Mesangial cell (primary cell): ENCODE data around the gene C4BPB. TPM values are rescaled to one million over a fixed set of nuclear protein-coding genes. Genes with fewer than 3 reads are reported as not detected.

Experiments used
- total RNA-seq: library from RNA; depleted of rRNA; stranded (reverse); fragments of >200 nt; gene quantifications from 2 replicates; pipeline ENCODE4 v1.2.3, GENCODE V29; 2015

Gene C4BPB, protein sequence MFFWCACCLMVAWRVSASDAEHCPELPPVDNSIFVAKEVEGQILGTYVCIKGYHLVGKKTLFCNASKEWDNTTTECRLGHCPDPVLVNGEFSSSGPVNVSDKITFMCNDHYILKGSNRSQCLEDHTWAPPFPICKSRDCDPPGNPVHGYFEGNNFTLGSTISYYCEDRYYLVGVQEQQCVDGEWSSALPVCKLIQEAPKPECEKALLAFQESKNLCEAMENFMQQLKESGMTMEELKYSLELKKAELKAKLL
- total RNA-seq: not detected in 2 replicates

DNA sequence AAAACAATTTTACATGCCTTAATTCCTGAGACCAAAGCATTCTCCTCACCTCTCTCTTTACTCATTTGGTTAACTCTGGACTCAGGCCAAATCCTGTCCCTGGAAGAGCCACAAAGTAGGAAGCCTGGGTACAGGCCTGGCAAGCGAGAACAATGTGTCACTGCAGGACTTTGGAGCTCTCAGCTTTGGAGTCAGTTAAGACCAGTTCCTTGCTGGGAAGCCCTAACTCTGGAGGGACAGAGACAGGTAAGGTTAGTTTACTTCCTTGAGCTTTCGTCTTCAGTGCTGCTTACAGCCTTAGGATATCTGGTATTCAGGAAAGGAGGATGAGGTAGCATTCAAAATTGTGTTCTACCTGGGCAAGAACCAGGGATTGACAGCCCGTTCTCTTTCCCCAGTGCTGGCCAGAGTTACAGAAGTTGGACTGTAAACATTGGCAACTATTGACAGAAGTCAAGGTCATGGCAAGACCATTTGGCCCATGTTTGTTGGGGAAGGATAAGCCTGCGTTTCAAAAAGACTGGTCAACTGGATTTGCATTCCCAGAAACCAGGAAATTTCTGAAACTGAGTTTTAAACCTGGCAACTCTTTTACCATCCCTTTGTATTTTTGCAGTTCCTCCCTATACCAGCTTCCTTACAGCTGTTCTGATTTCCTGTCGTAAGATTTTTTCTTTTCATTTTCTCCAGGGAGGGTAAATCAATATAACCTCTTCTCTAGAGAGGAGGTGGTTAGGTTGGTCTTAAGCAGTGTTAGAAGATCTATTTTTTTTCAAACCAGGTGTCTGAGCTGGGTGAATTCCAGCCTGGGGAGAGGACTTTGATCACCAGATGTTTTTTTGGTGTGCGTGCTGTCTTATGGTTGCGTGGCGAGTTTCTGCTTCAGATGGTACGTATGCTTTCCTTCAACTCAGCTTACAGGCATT, at the start of gene C4BPB:
C4BPB (plus strand) TSS at position 160 of the 926 bp plus-strand sequence; CDS start at position 832, 672 bp downstream.

DNA sequence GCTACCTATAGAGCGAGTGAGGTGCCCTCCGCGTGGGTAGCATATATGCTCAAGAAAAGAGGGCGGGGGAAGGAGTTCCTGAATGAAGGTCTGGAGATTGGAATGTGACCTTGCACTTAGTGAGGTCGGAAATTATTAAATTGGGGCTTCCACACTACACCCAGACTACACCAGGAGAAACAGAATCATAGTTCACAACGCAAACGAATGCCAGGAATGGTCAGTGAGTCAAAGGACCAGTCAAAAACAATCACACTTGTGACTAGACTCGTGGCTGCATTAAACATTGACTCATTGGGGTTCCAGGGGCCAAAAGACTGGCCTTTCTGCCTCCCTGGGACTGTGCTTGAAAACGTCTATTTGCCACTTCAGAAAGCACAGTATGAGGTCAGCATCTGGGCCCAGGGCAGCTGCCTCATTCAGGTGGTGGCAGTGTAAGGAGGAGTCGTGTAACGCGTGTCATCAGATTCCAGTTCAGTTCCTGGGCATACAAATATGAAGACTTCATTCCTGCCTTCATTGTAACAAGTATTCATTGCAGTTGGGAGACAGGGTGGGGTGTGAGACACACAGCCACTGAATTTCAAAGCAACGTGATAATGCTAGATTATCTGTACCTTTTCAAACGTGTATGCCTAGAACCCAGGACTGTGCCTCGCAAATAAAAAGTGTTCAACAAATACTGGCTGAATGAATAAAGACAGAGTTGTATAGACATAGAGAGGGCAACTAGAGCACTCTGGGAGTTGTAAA, 37.3 kb upstream of the C4BPB start, which contains the start of gene YOD1:
YOD1 (minus strand) TSS at position 18 of the 753 bp plus-strand sequence. CDS start 178 bp downstream, outside the sequence.

DNA sequence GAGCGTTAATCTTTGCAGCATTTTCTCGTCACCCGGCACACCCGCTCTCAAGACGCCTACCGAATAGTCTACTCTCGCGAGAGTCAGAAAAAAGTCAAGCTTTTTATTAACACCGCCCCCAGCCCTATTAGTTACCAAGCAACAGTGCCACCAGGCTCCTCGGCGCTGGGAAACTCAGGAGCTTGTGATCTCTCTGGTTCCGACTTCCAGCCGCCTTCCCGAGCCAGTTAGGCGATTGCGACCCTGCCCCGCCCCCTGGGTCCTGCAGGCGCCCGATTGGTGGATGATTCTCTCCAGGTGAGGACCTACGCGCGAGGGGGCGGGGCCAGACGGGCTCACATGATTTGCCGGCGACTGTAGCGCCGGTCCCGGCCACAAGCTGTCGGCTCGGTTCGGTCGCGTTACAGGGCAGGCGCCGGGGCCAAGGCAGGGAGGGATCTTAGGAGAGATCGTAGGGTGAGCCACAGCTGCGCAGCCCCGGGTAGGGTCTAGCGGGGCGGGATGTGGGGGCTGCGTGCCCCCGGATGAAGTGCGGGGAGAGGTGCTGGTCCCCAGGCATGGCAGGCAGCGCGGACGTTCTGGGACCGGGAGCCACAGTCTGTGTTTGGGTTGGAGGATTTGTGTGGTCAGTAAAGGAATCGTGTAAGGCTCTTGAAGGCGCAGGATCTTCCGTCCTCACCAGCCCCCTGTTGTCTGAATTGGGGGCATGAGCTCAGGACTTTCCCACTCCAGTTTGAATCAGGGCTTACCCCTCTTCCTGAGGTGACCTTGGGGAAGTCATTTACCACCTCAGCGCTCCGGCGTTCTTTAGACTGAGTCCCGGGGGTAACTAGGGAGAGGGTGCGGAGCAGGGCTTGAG, 35.5 kb upstream of the C4BPB start, which contains the start of gene PFKFB2:
PFKFB2 (plus strand) TSS at position 365 of the 859 bp plus-strand sequence. CDS start 1,443 bp downstream, outside the sequence.

DNA sequence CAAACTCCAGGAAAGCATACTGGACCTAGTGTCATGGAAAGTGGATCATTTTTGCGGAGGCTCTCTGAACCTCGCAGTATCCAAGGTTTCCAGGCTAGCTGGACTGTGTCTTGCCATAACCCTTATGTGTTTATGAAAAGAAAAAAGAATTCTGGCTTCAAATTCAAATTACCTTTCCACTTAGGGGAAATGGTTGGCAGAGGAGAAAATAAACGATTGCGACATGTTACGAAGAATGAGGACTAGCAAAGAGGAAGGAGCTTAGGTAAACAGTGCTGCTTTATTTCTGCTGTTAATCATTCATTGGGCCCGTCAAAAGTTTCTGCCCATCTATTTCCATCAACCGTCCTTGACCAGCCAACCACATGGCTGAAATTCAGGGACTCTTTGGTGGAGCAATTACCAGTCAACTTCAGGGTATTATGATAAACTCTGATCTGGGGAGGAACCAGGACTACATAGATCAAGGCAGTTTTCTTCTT, 15.3 kb downstream of the C4BPB start, which contains the start of gene C4BPA:
C4BPA (plus strand) TSS at position 342 of the 482 bp plus-strand sequence. CDS start 8,793 bp downstream, outside the sequence.

Other genes with a start within 250 kb of the C4BPB start
- gene IL20, start 223.2 kb upstream of the C4BPB start, total RNA-seq: not detected in 2 replicates
- gene IL24, start 191.4 kb upstream of the C4BPB start, total RNA-seq: not detected in 2 replicates
- gene FCMR, start 166.9 kb upstream of the C4BPB start, total RNA-seq: not detected in 2 replicates
- gene PIGR, start 142.4 kb upstream of the C4BPB start, total RNA-seq: under 0.01 TPM in 2 replicates
- gene FCAMR, start 118.4 kb upstream of the C4BPB start, total RNA-seq: not detected in 2 replicates
- 1.3 and 2.4 TPM in 2 replicates for gene C1orf116, start 56.1 kb upstream of the C4BPB start, total RNA-seq
- 4.1 and 4.6 TPM in 2 replicates for gene YOD1, start 37.7 kb upstream of the C4BPB start, total RNA-seq
- 2.6 and 7.2 TPM in 2 replicates for gene PFKFB2, start 35.6 kb upstream of the C4BPB start, total RNA-seq
- under 0.01 TPM in 1 of 2 replicates, not detected in the other for gene C4BPA, start 15.4 kb downstream of the C4BPB start, total RNA-seq
- gene CD55, start 232.8 kb downstream of the C4BPB start, total RNA-seq: 23.3 and 28.3 TPM in 2 replicates